ENCODE measurements around the gene APLN. TPM values are rescaled to one million over a fixed set of nuclear protein-coding genes. Genes with fewer than 3 reads are reported as not detected.

Gene APLN
- polyA plus RNA-seq, 1 donor (not counting 4 experiments of a cell fraction or from before 2014, with no cell fraction given), result 1.8 TPM

- no peak for FAIRE-seq
- Histone ChIP-seq H3K4me3 (ENCODE audit: control insufficient read depth in 2 of 3, extremely low read depth in 1 of 3, insufficient read depth in 2 of 3, low read depth in 1 of 3, low read length in 3 of 3) (no peak overlapping the region), H3K4me2 (ENCODE audit: control insufficient read depth, extremely low read depth, insufficient read depth, low read depth, low read length) (no peak overlapping the region), H3K9me3 (ENCODE audit: control insufficient read depth, low read depth, low read length) (no peaks in the 10 kb centered on the region), H3K36me3 (ENCODE audit: control insufficient read depth in 2 of 2, extremely low read depth in 1 of 2, insufficient read depth in 2 of 2, low read length in 2 of 2) (no peaks in the 10 kb centered on the region), H3K9ac (ENCODE audit: control insufficient read depth, extremely low read depth, insufficient read depth, low read length) (no peak overlapping the region), H3K79me2 (ENCODE audit: control insufficient read depth, insufficient read depth, low read length) (no peaks in the 10 kb centered on the region), H4K20me1 (ENCODE audit: control insufficient read depth, extremely low read depth, insufficient read depth, low read length) (no peaks in the 10 kb centered on the region), H2AFZ (ENCODE audit: control insufficient read depth, low read length) (no peak overlapping the region), H3K27me3 (ENCODE audit: control insufficient read depth, extremely low read depth, insufficient read depth, low read length) (no peaks in the 10 kb centered on the region), H3K27ac (ENCODE audit: control insufficient read depth, insufficient read depth, low read length) (peak overlapping the region; percentile 28), H3K9me1 (ENCODE audit: control insufficient read depth, extremely low read depth, insufficient read depth, low read length) (no peaks in the 10 kb centered on the region), H3K4me1 (ENCODE audit: control insufficient read depth, extremely low read depth, insufficient read depth, low read length) (peaks cover 4% of the 10 kb centered on the region)
- dilution Hi-C loops (cut with MboI; ENCODE audit: extremely low pct_ligation_motif_present, low sequenced_read_pairs), result no loop called here
- DNase-seq (ENCODE audit: low read depth, low spot score), result no peak
- TF ChIP-seq EZH2 (IDR thresholded peaks at IDR 0.05; ENCODE audit: low read length), result no peak
- TF ChIP-seq, protein P1, sequence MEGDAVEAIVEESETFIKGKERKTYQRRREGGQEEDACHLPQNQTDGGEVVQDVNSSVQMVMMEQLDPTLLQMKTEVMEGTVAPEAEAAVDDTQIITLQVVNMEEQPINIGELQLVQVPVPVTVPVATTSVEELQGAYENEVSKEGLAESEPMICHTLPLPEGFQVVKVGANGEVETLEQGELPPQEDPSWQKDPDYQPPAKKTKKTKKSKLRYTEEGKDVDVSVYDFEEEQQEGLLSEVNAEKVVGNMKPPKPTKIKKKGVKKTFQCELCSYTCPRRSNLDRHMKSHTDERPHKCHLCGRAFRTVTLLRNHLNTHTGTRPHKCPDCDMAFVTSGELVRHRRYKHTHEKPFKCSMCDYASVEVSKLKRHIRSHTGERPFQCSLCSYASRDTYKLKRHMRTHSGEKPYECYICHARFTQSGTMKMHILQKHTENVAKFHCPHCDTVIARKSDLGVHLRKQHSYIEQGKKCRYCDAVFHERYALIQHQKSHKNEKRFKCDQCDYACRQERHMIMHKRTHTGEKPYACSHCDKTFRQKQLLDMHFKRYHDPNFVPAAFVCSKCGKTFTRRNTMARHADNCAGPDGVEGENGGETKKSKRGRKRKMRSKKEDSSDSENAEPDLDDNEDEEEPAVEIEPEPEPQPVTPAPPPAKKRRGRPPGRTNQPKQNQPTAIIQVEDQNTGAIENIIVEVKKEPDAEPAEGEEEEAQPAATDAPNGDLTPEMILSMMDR (optimal IDR thresholded peaks at IDR 0.05 in 1 of 3, IDR thresholded peaks at IDR 0.05 in 1 of 3, conservative IDR thresholded peaks at IDR 0.05 in 1 of 3; ENCODE audit: extremely low read depth in 1 of 3, insufficient read depth in 2 of 3, low read length in 3 of 3), result no peak
Measured at GRCh38 chrX:129613596-129613995, 41.2 kb downstream of the APLN start.

- H3K9ac ChIP-seq (ENCODE audit: control insufficient read depth, extremely low read depth, insufficient read depth, low read length), result no peak overlapping the region
- no peak overlapping the region for H3K4me3 ChIP-seq (ENCODE audit: control insufficient read depth in 2 of 3, extremely low read depth in 1 of 3, insufficient read depth in 2 of 3, low read depth in 1 of 3, low read length in 3 of 3)
- no peaks in the 10 kb centered on the region for H3K27me3 ChIP-seq (ENCODE audit: control insufficient read depth, extremely low read depth, insufficient read depth, low read length)
- H3K79me2 ChIP-seq (ENCODE audit: control insufficient read depth, insufficient read depth, low read length), result no peaks in the 10 kb centered on the region
- no peaks in the 10 kb centered on the region for H3K9me3 ChIP-seq (ENCODE audit: control insufficient read depth, low read depth, low read length)
- FAIRE-seq (no peak), DNase-seq (ENCODE audit: low read depth, low spot score) (no peak)
- dilution Hi-C loops (cut with MboI; ENCODE audit: extremely low pct_ligation_motif_present, low sequenced_read_pairs), result no loop called here
- no peaks in the 10 kb centered on the region for H4K20me1 ChIP-seq (ENCODE audit: control insufficient read depth, extremely low read depth, insufficient read depth, low read length)
- peaks cover 4% of the 10 kb centered on the region for H3K4me1 ChIP-seq (ENCODE audit: control insufficient read depth, extremely low read depth, insufficient read depth, low read length)
- no peak overlapping the region for H3K4me2 ChIP-seq (ENCODE audit: control insufficient read depth, extremely low read depth, insufficient read depth, low read depth, low read length)
- H3K9me1 ChIP-seq (ENCODE audit: control insufficient read depth, extremely low read depth, insufficient read depth, low read length), result no peaks in the 10 kb centered on the region
- H3K27ac ChIP-seq (ENCODE audit: control insufficient read depth, insufficient read depth, low read length), result no peak overlapping the region
- no peaks in the 10 kb centered on the region for H3K36me3 ChIP-seq (ENCODE audit: control insufficient read depth in 2 of 2, extremely low read depth in 1 of 2, insufficient read depth in 2 of 2, low read length in 2 of 2)
- H2AFZ ChIP-seq (ENCODE audit: control insufficient read depth, low read length), result no peak overlapping the region
- TF ChIP-seq, protein P1 (optimal IDR thresholded peaks at IDR 0.05 in 1 of 3, IDR thresholded peaks at IDR 0.05 in 1 of 3, conservative IDR thresholded peaks at IDR 0.05 in 1 of 3; ENCODE audit: extremely low read depth in 1 of 3, insufficient read depth in 2 of 3, low read length in 3 of 3), result no peak
- TF ChIP-seq EZH2 (IDR thresholded peaks at IDR 0.05; ENCODE audit: low read length), result no peak
Measured at GRCh38 chrX:129612396-129612795, 42.4 kb downstream of the APLN start.

All from keratinocyte (primary cell).